ENCODE results near the gene RPP25L.

DNA sequence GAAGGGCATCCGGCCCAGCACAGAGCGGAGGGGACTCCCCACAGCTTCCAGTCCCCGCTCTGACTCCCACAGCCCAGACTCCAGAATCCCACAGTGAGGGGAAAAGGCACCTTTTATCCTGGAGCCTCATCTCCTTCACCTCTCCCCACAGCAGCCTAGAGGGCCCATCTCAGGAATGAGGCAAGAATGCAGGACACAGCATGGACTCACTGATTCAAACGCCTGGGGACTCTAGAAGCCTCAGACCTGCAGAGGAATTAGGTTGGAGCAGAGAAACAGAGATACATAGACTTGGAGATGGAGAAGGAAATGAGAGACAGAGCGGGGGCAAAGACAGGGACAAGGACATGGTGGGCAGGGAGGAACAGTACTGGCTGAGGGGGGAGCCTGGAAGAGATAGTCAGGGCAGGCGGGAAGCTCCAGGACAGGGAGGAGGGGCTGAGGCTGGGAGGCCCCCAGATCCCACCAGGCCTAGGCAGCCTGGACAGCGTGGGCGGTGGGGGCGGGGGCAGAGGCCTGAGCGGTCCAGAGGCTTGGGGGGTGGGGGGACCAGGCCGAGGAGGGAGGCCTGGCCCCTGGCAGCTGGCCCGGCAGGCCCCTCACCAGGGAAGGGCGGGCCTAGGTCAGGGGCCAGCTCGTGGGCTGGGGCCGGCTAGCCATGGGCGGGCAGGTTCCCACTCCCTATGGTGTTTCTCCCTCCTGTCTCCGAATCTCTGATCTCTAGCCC, 38.1 kb downstream of the RPP25L start:
- no peak for TF ChIP-seq POLR2A (IDR thresholded peaks at IDR 0.05)
- TF ChIP-seq, protein P1, sequence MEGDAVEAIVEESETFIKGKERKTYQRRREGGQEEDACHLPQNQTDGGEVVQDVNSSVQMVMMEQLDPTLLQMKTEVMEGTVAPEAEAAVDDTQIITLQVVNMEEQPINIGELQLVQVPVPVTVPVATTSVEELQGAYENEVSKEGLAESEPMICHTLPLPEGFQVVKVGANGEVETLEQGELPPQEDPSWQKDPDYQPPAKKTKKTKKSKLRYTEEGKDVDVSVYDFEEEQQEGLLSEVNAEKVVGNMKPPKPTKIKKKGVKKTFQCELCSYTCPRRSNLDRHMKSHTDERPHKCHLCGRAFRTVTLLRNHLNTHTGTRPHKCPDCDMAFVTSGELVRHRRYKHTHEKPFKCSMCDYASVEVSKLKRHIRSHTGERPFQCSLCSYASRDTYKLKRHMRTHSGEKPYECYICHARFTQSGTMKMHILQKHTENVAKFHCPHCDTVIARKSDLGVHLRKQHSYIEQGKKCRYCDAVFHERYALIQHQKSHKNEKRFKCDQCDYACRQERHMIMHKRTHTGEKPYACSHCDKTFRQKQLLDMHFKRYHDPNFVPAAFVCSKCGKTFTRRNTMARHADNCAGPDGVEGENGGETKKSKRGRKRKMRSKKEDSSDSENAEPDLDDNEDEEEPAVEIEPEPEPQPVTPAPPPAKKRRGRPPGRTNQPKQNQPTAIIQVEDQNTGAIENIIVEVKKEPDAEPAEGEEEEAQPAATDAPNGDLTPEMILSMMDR (IDR thresholded peaks at IDR 0.05), result no peak
